Trophoblast cell (in vitro differentiated cells and primary cell): ENCODE data around the gene OPCML.

Source experiments
- DNase-seq, 2 donors: peaks; one replicate each; pipeline ENCODE4 v3.0.0-alpha.2; 2016
- H2AFZ ChIP-seq: 2 replicates; pipeline ENCODE4 v1.6.1; 2013; ENCODE audit warnings: low read length, moderate library complexity, mild to moderate bottlenecking; ENCODE audit not compliant: insufficient read depth, poor library complexity
- H2AK5ac ChIP-seq: 2 replicates; pipeline ENCODE4 v1.6.1; 2013; ENCODE audit warnings: mild to moderate bottlenecking, low read length
- H2BK120ac ChIP-seq: 2 replicates; pipeline ENCODE4 v1.6.1; 2013; ENCODE audit warnings: low read length, mild to moderate bottlenecking, moderate library complexity; ENCODE audit not compliant: insufficient read depth, poor library complexity
- H2BK12ac ChIP-seq: 2 replicates; pipeline ENCODE4 v1.6.1; 2013; ENCODE audit warnings: mild to moderate bottlenecking, low read length, moderate library complexity
- H2BK5ac ChIP-seq: 2 replicates; pipeline ENCODE4 v1.6.1; 2013; ENCODE audit warnings: low read length, low read depth, moderate library complexity, mild to moderate bottlenecking; ENCODE audit not compliant: poor library complexity
- H3K14ac ChIP-seq: 2 replicates; pipeline ENCODE4 v1.6.1; 2013; ENCODE audit warnings: mild to moderate bottlenecking, low read length
- H3K18ac ChIP-seq: 2 replicates; pipeline ENCODE4 v1.6.1; 2013; ENCODE audit warnings: mild to moderate bottlenecking, low read length
- H3K23ac ChIP-seq: 2 replicates; pipeline ENCODE4 v1.6.1; 2013; ENCODE audit warnings: low read length
- H3K27ac ChIP-seq: 2 replicates; pipeline ENCODE4 v1.5.1; 2013; ENCODE audit warnings: low read depth, mild to moderate bottlenecking, inconsistent platforms, low read length, moderate library complexity
- H3K27me3 ChIP-seq: 2 replicates; pipeline ENCODE4 v1.6.1; 2013; ENCODE audit warnings: inconsistent platforms, mild to moderate bottlenecking, low read length, moderate library complexity; ENCODE audit not compliant: insufficient read depth
- H3K36me3 ChIP-seq, 2 experiments: 1 replicate in 1 of 2; 2 replicates in 1 of 2; pipeline ENCODE4 v1.6.1; 2013; ENCODE audit warnings: low read length in 2 of 2, mild to moderate bottlenecking in 2 of 2, moderate library complexity in 1 of 2; ENCODE audit not compliant: insufficient read depth in 2 of 2, control insufficient read depth in 1 of 2
- H3K4ac ChIP-seq: 2 replicates; pipeline ENCODE4 v1.6.1; 2013; ENCODE audit warnings: low read depth, mild to moderate bottlenecking, low read length, moderate library complexity
- H3K4me1 ChIP-seq, 2 experiments: 1 replicate in 1 of 2; 2 replicates in 1 of 2; pipeline ENCODE4 v1.6.1; 2013; ENCODE audit warnings: low read length in 2 of 2, mild to moderate bottlenecking in 2 of 2, moderate library complexity in 1 of 2; ENCODE audit not compliant: insufficient read depth in 2 of 2, control insufficient read depth in 1 of 2
- H3K4me2 ChIP-seq: 2 replicates; pipeline ENCODE4 v1.6.1; 2013; ENCODE audit warnings: inconsistent platforms, mild to moderate bottlenecking, low read length, moderate library complexity
- H3K4me3 ChIP-seq: 2 replicates; pipeline ENCODE4 v1.5.1; 2013; ENCODE audit warnings: mild to moderate bottlenecking, low read depth, low read length, inconsistent platforms
- H3K79me1 ChIP-seq: one replicate; pipeline ENCODE4 v1.6.1; 2013; ENCODE audit warnings: low read length
- H3K79me2 ChIP-seq: 2 replicates; pipeline ENCODE4 v1.6.1; 2013; ENCODE audit warnings: low read length, mild to moderate bottlenecking; ENCODE audit not compliant: control insufficient read depth, insufficient read depth, poor library complexity
- H3K9ac ChIP-seq: 2 replicates; pipeline ENCODE4 v1.6.1; 2013; ENCODE audit warnings: mild to moderate bottlenecking, low read length
- H3K9me3 ChIP-seq: 2 replicates; pipeline ENCODE4 v1.6.1; 2013; ENCODE audit warnings: low read depth, mild to moderate bottlenecking, control low read depth, inconsistent platforms, low read length; ENCODE audit not compliant: insufficient read depth
- H4K12ac ChIP-seq: 2 replicates; pipeline ENCODE4 v1.6.1; 2013; ENCODE audit warnings: low read depth, mild to moderate bottlenecking, low read length, moderate library complexity
- H4K8ac ChIP-seq: 2 replicates; pipeline ENCODE4 v1.6.1; 2013; ENCODE audit warnings: low read depth, mild to moderate bottlenecking, low read length, moderate library complexity
- H4K91ac ChIP-seq: one replicate; pipeline ENCODE4 v1.6.1; 2013; ENCODE audit warnings: low read depth, mild to moderate bottlenecking, low read length, moderate library complexity
- WGBS: extraction: QIAGEN DNeasy Blood & Tissue Kit; methylation state at CpG from one replicate; pipeline ENCODE4 v1.1.7; 2013; ENCODE audit warnings: missing lambda C conversion rate; ENCODE audit not compliant: insufficient read length, insufficient coverage; ENCODE audit errors: extremely low coverage; 5-methylcytosine and 5-hydroxymethylcytosine counted together

Gene OPCML

GRCh38 chr11:132563050-132563449 lies 969.3 kb downstream of the OPCML start:
- Histone ChIP-seq H3K9ac (no peak overlapping the region), H2BK12ac (no peak overlapping the region), H3K23ac (no peak overlapping the region), H2AK5ac (no peak overlapping the region), H3K27ac (no peak overlapping the region), H3K4me1 (no peaks in the 10 kb centered on the region), H4K12ac (no peak overlapping the region), H3K79me2 (no peaks in the 10 kb centered on the region), H3K4me2 (no peak overlapping the region), H4K8ac (no peak overlapping the region), H2AFZ (no peak overlapping the region), H3K79me1 (no peaks in the 10 kb centered on the region), H3K18ac (no peak overlapping the region), H4K91ac (no peak overlapping the region), H3K14ac (no peak overlapping the region), H3K27me3 (no peaks in the 10 kb centered on the region), H3K9me3 (no peaks in the 10 kb centered on the region), H3K36me3 (no peaks in the 10 kb centered on the region), H3K4me3 (no peak overlapping the region), H2BK5ac (no peak overlapping the region), H3K4ac (no peak overlapping the region), H2BK120ac (no peak overlapping the region)
- no CpG with 5 or more reads among the region's 2 CpGs for WGBS
- no peak for DNase-seq

DNA sequence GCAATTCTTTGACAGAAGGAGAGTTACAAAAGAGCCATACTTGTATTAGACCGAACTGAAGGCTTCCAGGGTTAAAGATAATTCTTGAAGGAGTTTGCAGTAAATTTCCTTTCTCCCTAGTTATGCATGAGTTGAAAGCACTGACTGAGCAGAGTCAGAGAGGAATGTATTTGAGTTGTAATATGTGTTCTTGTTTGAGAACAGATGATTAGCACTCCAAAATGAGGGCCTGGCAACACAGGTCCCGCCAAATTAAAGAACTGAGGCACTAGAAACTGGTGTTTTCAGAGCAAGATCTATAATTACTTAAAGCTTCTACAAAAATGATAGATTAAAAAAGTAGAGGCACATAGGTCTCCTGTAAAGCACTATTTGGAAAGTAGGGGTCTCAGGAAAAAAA lies 970.4 kb downstream of the OPCML start:
- Histone ChIP-seq H2BK12ac (no peak overlapping the region), H2BK120ac (no peak overlapping the region), H3K79me1 (no peaks in the 10 kb centered on the region), H3K79me2 (no peaks in the 10 kb centered on the region), H2AK5ac (no peak overlapping the region), H3K14ac (no peak overlapping the region), H4K8ac (no peak overlapping the region), H4K91ac (no peak overlapping the region), H3K23ac (no peak overlapping the region), H2BK5ac (no peak overlapping the region), H3K4me1 (no peaks in the 10 kb centered on the region), H4K12ac (no peak overlapping the region), H3K9ac (no peak overlapping the region), H3K27ac (no peak overlapping the region), H3K27me3 (no peaks in the 10 kb centered on the region), H3K4ac (no peak overlapping the region), H2AFZ (no peak overlapping the region), H3K9me3 (no peaks in the 10 kb centered on the region), H3K4me3 (no peak overlapping the region), H3K4me2 (no peak overlapping the region), H3K18ac (no peak overlapping the region), H3K36me3 (no peaks in the 10 kb centered on the region)
- no CpG with 5 or more reads among the region's 2 CpGs for WGBS
- DNase-seq, result no peak

- no peak for DNase-seq
These were observed 972.8 kb downstream of the OPCML start for GRCh38 chr11:132559331-132560036.

GRCh38 chr11:132556316-132556715 lies 976.0 kb downstream of the OPCML start:
- H3K23ac ChIP-seq, result no peak overlapping the region
- no peak overlapping the region for H2BK12ac ChIP-seq
- no peaks in the 10 kb centered on the region for H3K36me3 ChIP-seq
- H3K14ac ChIP-seq, result no peak overlapping the region
- no peaks in the 10 kb centered on the region for H3K9me3 ChIP-seq
- WGBS, result no CpG with 5 or more reads among the region's 2 CpGs
- no peaks in the 10 kb centered on the region for H3K79me2 ChIP-seq
- no peak overlapping the region for H2AFZ ChIP-seq
- H4K12ac ChIP-seq, result no peak overlapping the region
- no peak overlapping the region for H3K18ac ChIP-seq
- no peak overlapping the region for H2BK5ac ChIP-seq
- no peak for DNase-seq
- H3K4ac ChIP-seq, result no peak overlapping the region
- no peak overlapping the region for H3K9ac ChIP-seq
- H3K27me3 ChIP-seq, result no peaks in the 10 kb centered on the region
- H2AK5ac ChIP-seq, result no peak overlapping the region
- H3K79me1 ChIP-seq, result no peaks in the 10 kb centered on the region
- H2BK120ac ChIP-seq, result no peak overlapping the region
- H4K91ac ChIP-seq, result no peak overlapping the region
- no peak overlapping the region for H3K4me3 ChIP-seq
- no peak overlapping the region for H3K27ac ChIP-seq
- H3K4me1 ChIP-seq, result peaks cover 0 to 3% of the 10 kb centered on the region in 2 experiments
- no peak overlapping the region for H3K4me2 ChIP-seq
- H4K8ac ChIP-seq, result no peak overlapping the region

More at GRCh38 chr11:132559331-132560036, 972.8 kb downstream of the OPCML start:
- no peaks in the 10 kb centered on the region for H3K9me3 ChIP-seq
- no peak overlapping the region for H2AK5ac ChIP-seq
- no peak overlapping the region for H3K4ac ChIP-seq
- no peaks in the 10 kb centered on the region for H3K27me3 ChIP-seq
- no peak overlapping the region for H2BK12ac ChIP-seq
- H3K9ac ChIP-seq, result no peak overlapping the region
- no CpG with 5 or more reads among the region's 5 CpGs for WGBS
- H4K8ac ChIP-seq, result no peak overlapping the region
- H2AFZ ChIP-seq, result no peak overlapping the region
- H3K4me3 ChIP-seq, result no peak overlapping the region
- no peaks in the 10 kb centered on the region for H3K79me1 ChIP-seq
- no peak overlapping the region for H3K18ac ChIP-seq
- no peak overlapping the region for H3K23ac ChIP-seq
- no peak overlapping the region for H2BK120ac ChIP-seq
- H3K4me1 ChIP-seq, result peaks cover 0 to 3% of the 10 kb centered on the region in 2 experiments
- no peaks in the 10 kb centered on the region for H3K79me2 ChIP-seq
- no peaks in the 10 kb centered on the region for H3K36me3 ChIP-seq
- no peak overlapping the region for H3K4me2 ChIP-seq
- H2BK5ac ChIP-seq, result no peak overlapping the region
- H3K27ac ChIP-seq, result no peak overlapping the region
- no peak overlapping the region for H4K12ac ChIP-seq
- no peak overlapping the region for H4K91ac ChIP-seq
- H3K14ac ChIP-seq, result no peak overlapping the region
